Stimulated activated CD8-positive, alpha-beta memory T cell treated with anti-CD3 and anti-CD28 coated beads, Interleukin-7, amount 100 ng/mL, for 4 hours (primary cell): ENCODE measurements around the gene NTRK2.

ENCODE experiments used
- DNase-seq, 2 donors: peaks; one replicate each; pipeline ENCODE4 v3.0.0-alpha.2; 2020; ENCODE audit warnings: low read depth in 2 of 2

Gene NTRK2

DNA sequence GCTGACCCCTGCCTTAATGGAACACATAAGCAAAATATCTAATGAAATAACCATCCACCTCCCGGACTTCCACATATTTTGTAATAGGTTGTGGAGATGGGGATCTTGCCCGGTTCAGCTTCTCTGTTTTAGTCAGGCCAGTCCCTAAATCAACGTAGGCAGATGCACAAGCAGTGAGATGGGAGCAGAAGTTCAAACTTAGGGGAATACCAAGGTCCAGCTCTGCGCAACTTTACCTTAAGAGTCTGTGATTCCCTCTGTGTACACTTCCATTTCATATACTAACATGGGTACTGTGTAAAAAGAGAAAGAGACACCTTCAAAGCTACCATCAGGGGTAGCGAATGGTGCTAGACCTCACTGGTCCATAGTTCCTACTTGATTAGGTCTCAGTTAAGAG lies 110.9 kb downstream of the NTRK2 start:
- no peak for DNase-seq

GRCh38 chr9:84781458-84781857 lies 111.9 kb downstream of the NTRK2 start:
- DNase-seq, result no peak

DNA sequence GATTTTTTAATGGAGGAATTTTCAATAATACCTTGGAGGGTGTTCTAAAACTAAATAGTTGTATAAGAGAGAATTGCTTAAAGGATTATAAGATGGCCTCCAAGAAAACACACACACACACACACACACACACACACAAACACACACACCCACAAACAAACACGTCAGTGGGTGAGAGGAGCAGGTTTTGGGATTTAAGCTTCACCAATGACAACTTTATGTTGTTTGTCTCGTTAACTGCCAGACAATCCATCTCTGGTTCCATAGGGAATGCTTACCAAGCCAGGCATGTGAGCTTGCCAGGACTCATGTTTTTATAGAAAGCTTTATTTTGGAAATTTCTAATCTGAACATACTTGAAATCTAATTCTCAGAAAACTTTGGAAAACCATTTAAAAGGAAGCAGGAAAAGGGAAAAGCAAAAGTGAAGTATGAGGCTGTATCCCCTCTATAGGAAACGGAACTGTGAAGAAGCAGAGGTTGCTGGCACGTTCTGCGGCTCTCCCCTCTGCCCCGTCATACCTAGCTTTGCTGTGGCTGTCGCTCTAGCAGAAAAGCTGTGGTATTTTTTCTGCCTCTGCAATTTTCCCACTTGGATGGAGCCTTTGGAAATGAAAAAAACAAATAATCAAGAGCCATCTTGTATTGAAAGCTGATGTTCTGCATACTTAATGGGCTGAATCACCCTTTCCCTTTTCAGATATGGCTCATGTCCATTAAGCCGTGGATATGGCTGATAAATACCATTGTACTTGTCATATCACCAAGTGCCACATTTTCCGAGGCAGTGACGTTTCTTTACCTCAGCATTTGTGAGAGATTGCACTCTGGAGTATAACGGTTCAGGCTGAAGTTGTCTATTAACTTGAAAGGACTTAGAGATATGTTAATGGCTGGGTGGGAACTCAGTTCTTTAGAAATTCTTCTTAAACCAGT lies 112.7 kb downstream of the NTRK2 start:
- DNase-seq, result no peak

- no peak for DNase-seq
Measured at GRCh38 chr9:84785792-84786547, 116.4 kb downstream of the NTRK2 start.

DNA sequence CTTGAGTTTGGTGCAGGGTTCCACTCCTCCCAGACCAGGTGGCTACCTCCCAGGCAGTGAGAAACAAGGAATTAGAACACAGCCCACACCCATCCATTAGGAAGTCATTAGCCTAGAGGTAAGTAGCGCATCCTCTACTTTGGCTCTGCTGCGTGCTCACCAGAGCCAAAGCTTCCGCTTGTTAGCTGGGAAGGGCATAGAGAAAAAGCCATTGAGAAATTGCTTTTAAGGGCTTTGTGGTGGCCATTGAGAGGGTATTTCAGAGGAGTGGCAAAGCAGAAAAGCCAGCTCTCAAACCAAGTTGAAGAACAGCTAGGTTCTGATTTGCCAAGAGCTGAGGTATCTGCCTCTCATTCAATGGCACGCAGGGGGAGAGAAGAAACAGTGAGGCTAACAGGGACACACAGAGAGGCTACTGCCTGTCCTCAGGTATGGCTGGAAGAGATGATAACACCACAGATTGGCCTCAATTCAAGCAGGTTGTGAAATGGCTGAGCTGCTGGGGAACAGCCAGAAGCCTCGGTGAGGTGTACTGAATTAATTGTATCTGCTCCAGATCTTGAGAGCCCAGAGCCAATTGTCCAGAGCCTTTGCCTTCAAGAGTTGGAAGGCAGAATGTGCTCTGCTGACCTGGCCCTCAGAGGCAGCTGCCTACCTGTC lies 119.4 kb downstream of the NTRK2 start:
- no peak for DNase-seq

DNA sequence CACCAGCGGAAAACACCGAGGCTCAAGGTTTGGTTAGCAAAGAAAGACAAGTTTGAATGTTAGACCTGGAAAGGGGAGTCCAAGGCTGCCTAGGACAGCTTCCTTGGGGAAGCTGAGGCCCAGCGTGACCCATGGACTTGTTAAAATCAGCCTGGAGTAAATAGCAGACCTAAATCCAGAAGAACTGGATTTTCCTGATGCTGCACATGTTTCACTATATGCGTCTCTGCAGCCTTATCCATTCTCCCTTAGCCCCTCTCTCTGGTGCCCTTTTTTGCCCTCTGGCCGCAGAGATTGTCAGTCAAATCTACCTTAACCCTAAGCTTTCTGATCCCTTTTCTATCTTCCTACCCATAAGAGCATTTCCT lies 119.9 kb downstream of the NTRK2 start:
- DNase-seq, result no peak

- no peak for DNase-seq
Measured at GRCh38 chr9:84791643-84792042, 122.1 kb downstream of the NTRK2 start.

DNA sequence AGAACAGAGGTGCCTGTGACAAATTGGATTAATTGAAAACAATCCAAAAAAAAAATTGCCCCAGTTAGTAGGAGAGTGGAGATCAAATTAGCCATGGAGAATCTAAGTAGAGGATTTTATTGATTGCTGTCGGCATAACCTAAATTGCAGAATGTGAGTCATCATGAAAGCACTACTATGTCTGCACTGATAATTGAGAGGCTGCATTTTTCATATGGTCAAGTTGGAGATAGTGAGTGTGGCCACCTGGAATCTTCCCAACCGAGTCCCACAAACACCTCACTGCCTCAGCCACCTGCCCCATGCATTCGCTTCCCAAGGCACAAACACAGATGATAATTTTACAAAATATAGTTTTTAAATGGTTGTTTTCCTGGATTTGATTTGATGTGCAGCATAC lies 123.7 kb downstream of the NTRK2 start:
- no peak for DNase-seq

DNA sequence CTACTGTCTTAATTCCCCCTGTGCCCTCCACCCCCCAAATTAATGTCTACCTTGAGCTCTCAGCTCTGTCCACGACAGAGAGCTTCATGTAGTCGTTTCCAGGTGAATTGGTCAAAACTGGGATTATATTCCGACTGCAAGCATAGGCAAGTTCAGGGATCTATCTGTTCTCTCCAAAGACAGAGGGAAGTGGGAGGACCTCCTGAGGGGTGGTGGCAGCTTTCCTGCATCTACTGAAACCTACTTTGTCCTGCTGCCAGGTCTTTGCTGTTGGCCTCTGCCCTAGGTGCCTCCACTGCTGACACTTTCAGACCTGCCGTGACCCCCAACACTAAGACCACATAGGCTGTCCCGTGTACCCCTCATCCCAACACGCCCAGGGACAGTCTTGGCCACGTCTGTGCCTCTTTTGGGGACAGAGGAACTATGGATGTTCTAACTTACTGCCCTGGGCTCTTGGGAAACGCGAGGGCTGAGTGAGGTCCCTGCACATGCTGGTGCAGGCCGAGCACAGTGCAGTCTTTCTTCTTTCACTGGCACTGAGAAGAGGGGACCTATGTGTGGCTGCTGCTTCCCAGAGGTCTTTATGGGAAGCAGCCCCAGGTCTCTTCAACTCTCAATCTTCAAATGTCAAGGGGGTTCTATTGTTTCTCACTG lies 125.6 kb downstream of the NTRK2 start:
- DNase-seq, result no peak

DNA sequence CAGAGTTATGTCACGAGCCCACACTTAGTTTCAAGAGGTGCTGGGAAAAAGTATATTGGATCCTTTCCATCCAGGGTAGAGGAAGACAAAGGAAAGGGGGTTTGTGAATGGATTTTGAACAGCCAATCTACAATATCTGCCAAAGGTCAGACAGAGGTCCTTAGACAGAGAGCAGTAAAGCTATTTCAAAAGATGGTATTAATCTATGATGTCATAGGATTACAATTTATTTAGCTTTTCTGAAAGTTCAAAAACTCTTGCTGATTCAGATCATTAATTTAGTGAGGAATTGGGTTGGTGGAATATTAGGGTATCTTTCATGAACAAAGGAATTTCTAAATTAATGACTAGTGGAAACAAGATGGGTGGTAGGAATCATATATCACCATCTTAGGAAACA lies 126.9 kb downstream of the NTRK2 start:
- no peak for DNase-seq

GRCh38 chr9:84799251-84799650 lies 129.7 kb downstream of the NTRK2 start:
- no peak for DNase-seq

DNA sequence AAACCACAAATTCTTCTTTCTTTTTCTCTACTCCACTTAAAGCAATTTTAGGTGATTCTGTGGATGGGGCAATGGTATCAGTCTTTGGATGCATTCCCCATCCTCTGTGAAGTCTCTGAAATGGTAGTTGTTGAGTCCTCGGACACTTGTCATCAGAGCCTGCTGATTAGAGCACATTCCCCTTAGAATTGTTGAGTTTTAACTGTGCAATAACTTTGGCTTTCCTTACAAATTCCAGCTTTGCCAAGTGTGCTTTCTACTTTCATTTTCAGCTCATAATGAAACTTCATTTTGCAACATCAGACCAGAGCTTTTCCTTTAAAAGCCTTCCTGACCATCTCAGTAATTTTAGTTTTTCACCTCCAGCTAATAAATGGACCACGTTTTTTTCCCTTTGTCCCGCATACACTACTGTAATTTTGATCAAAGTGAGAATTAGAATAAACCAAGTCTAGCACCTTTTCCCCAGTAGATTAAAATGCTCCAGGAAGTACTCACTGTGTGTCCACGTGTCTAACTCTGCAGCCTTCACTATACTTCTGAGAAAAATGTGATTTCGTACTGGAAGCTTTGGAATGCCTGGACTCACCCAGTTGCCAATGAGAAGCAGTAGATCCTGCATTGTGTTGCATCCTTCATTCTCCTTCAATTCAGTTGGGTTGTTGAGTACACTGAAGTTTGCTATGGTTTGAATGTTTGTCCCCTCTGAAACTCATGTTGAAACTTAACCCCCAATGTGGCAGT lies 135.6 kb downstream of the NTRK2 start:
- no peak for DNase-seq

DNA sequence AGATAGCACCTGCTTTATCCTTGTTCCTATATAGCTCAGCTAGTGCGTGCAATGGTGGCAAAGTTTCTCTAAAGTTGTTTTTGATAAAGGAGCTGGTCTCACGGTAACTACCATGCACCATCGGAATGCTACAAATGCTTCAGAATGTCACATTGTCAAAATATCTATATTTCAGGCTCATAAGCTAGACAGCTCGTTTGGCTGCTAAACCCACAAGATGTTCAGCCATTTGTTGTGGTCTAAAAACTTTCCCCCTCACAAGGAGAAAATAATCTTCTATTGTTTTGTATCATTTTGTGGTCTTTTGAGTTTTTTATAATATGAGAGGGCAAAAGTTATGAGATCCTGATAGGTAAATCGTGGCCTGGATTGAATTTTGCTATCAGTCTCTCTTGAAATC lies 137.9 kb downstream of the NTRK2 start:
- DNase-seq, result no peak

DNA sequence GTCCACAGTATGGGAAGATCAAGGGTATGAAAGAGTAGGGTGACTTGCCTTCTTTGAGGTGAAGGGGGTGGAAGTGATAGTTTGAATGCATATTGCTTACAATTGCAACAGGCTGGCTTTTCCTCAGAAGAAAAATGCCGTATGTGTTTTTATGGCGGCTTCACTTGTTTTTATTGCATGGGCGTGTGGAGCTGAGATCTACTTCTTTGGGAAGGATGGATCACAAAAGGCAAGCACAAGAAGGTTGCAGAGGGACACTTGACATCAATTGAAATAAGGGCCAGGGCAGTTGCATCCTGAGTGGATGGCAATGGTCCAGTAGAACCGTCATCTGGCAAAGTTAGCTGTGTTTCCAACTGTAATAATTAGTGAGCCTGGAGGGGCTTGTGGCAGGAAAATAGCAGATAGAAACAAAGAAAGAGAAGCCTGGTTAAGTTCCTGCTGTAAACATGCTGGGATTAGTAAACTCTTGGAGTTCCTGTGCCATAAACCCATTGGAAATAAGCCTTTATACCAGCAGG lies 138.4 kb downstream of the NTRK2 start:
- no peak for DNase-seq

DNA sequence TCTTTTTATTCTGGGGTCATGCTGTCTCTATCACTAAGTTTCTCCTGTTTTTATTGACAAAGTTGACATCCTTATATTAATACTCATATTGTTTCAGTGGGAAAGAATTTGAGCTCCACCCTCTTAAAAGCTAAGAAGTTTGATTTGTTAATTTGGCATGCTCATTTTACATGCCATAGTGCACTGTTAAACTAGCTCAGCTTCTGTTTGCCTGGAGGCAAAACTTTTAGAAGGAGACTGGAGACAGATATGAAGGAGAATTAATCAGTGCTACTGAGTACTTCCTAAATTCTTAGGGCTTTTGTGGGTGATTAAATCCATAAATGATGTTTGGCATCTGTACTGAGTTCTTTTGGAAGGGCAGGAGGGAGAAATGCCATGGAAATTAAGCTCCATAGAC lies 138.9 kb downstream of the NTRK2 start:
- no peak for DNase-seq

DNA sequence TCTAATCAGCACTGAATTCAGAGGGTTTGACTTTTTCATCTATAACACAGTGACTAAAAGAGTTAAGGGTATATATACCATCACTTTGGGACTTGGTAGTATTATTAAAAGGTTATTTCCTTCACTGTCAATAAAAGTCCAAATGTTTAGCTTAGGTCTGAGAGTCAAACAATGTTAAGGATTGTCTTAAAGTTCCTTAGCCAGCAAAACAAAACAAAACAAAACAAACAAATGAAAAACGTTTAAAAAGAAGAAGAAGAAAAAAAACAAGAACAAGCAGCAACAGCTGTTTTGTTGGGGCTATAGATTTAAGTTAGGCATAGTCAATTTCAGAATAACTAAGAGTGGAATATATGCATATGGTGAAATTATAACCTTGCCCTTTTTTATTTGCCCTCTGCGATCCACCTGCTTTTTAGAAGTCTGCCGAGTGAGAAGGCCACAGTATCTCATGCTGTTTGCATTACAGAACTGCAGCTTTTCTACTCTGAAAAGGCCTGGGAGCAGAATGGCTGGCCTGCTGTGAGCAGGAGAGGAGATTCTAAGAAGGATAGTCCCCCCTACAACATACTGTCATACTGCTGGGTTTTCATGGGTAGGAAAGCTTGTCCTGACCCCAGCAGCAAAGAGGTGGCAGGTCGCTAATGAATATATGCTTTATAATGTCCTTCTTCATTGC lies 141.7 kb downstream of the NTRK2 start:
- DNase-seq, result no peak

DNA sequence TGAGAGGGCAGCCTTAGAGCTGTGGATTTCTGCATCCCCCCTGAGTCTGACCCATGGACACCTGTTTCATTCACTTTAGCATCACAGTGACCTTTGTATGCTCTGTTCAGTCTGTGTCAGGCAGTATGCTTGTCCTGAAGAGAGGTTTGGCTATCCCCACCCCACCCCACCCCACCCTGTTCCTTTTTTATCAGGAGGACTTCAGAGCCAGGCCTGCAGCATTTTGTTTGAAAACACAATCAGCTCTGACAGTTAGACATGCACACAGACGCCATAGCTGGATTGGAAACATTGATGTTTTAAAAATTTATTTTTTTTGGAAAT lies 142.2 kb downstream of the NTRK2 start:
- no peak for DNase-seq

DNA sequence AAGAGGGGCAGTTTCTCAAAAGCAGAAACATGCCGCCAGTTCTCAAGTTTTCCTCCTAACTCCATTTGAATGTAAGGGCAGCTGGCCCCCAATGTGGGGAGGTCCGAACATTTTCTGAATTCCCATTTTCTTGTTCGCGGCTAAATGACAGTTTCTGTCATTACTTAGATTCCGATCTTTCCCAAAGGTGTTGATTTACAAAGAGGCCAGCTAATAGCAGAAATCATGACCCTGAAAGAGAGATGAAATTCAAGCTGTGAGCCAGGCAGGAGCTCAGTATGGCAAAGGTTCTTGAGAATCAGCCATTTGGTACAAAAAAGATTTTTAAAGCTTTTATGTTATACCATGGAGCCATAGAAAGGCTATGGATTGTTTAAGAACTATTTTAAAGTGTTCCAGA lies 142.8 kb downstream of the NTRK2 start:
- no peak for DNase-seq

- no peak for DNase-seq
Measured at GRCh38 chr9:84812847-84813246, 143.3 kb downstream of the NTRK2 start.

DNA sequence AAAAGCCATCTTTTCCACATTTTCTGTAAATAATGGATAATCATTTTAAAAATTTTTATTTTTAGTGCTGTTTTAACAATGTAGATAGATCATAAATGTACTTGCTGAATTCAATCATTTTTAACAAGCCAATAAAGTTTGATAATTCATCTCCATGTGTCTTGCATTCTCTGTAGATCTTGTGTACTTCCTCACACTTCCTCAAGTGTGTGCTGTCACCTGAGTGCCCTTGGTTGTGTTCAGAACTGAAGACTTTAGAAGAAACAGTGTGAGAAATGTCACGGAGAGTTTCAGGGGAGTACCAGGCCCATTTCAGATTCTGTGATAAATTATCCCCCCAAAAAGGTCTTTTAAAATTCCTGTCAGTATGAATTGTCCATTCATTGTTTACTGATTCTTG lies 146.0 kb downstream of the NTRK2 start:
- DNase-seq, result no peak

GRCh38 chr9:84817038-84817437 lies 147.5 kb downstream of the NTRK2 start:
- no peak for DNase-seq
